WTC11 (cell line): ENCODE data around the gene SNTA1. TPM values are rescaled to one million over a fixed set of nuclear protein-coding genes. Genes with fewer than 3 reads are reported as not detected.

Experiments
- CREM ChIP-seq: sonication (generic); formaldehyde crosslinking; IDR thresholded peaks from 2 replicates; pipeline ENCODE4 v1.8.1; 2022; ENCODE audit warnings: mild to moderate bottlenecking, missing genetic modification reagents, moderate library complexity
- HMGA2 ChIP-seq: fragments of 250-450 bp; sonication (Bioruptor Pico); IDR thresholded peaks from 2 replicates; pipeline ENCODE4 v1.4.0; 2021; ENCODE audit warnings: mild to moderate bottlenecking, moderate library complexity
- MXD4 ChIP-seq: fragments of 250-450 bp; sonication (Bioruptor Pico); IDR thresholded peaks from 2 replicates; pipeline ENCODE4 v1.8.0; 2021; ENCODE audit warnings: mild to moderate bottlenecking, moderate library complexity, borderline replicate concordance
- NFATC4 ChIP-seq: fragments of 250-450 bp; sonication (Bioruptor Pico); IDR thresholded peaks from 2 replicates; pipeline ENCODE4 v1.9.0; 2021; ENCODE audit warnings: mild to moderate bottlenecking
- NFE2L1 ChIP-seq: sonication (generic); formaldehyde crosslinking; IDR thresholded peaks from 2 replicates; pipeline ENCODE4 v1.8.1; 2023; ENCODE audit warnings: missing genetic modification reagents
- NR1H2 ChIP-seq: sonication (generic); formaldehyde crosslinking; IDR thresholded peaks from 2 replicates; pipeline ENCODE4 v1.9.0; 2021; ENCODE audit warnings: mild to moderate bottlenecking, moderate library complexity, missing genetic modification reagents
- OVOL2 ChIP-seq: fragments of 250-450 bp; sonication (Bioruptor Pico); IDR thresholded peaks from 2 replicates; pipeline ENCODE4 v1.9.0; 2021; ENCODE audit warnings: mild to moderate bottlenecking, borderline replicate concordance
- SMAD4 ChIP-seq: sonication (generic); formaldehyde crosslinking; IDR thresholded peaks from 2 replicates; pipeline ENCODE4 v1.8.0; 2022; ENCODE audit warnings: mild to moderate bottlenecking, missing genetic modification reagents
- ZNF232 ChIP-seq: sonication (generic); formaldehyde crosslinking; IDR thresholded peaks from 2 replicates; pipeline ENCODE4 v1.8.0; 2022; ENCODE audit warnings: mild to moderate bottlenecking, missing genetic modification reagents
- ZNF317 ChIP-seq: sonication (generic); formaldehyde crosslinking; IDR thresholded peaks from 2 replicates; pipeline ENCODE4 v1.8.1; 2023; ENCODE audit warnings: low read depth, mild to moderate bottlenecking, moderate library complexity, missing genetic modification reagents, borderline replicate concordance
- ZNF396 ChIP-seq: fragments of 250-450 bp; sonication (Bioruptor Pico); IDR thresholded peaks from 2 replicates; pipeline ENCODE4 v1.8.0; 2021; ENCODE audit warnings: mild to moderate bottlenecking, moderate library complexity, borderline replicate concordance
- total RNA-seq: library from RNA; stranded (reverse); gene quantifications from 3 replicates; pipeline ENCODE4 v1.2.3, GENCODE V29; 2021
- TF ChIP-seq, protein P1 (sequence below): fragments of 250-450 bp; sonication (Bioruptor Pico); IDR thresholded peaks from 2 replicates; pipeline ENCODE4 v1.9.0; 2021; ENCODE audit warnings: mild to moderate bottlenecking
- TF ChIP-seq, protein P2 (sequence below): sonication (generic); formaldehyde crosslinking; IDR thresholded peaks from 2 replicates; pipeline ENCODE4 v1.8.0; 2022; ENCODE audit warnings: mild to moderate bottlenecking, missing genetic modification reagents
- TF ChIP-seq, protein P3 (sequence below): fragments of 250-450 bp; sonication (Bioruptor Pico); conservative IDR thresholded peaks from 2 replicates; pipeline ENCODE4 v1.9.0; 2021; ENCODE audit warnings: mild to moderate bottlenecking
- TF ChIP-seq, protein P4 (sequence below): sonication (generic); formaldehyde crosslinking; IDR thresholded peaks from 2 replicates; pipeline ENCODE4 v1.8.1; 2022; ENCODE audit warnings: mild to moderate bottlenecking, moderate library complexity, missing genetic modification reagents
- TF ChIP-seq, protein P5 (sequence below): sonication (generic); formaldehyde crosslinking; IDR thresholded peaks from 2 replicates; pipeline ENCODE4 v1.8.1; 2023; ENCODE audit warnings: mild to moderate bottlenecking, missing genetic modification reagents, moderate library complexity
- TF ChIP-seq, protein P6 (sequence below): sonication (generic); formaldehyde crosslinking; IDR thresholded peaks from 2 replicates; pipeline ENCODE4 v1.8.0; 2023; ENCODE audit warnings: missing genetic modification reagents
- TF ChIP-seq, protein P7 (sequence below): fragments of 200-600 bp; IDR thresholded peaks from 2 replicates; pipeline ENCODE4 v1.8.0; 2022; ENCODE audit warnings: antibody characterized with exemption
- TF ChIP-seq, protein P8 (sequence below): fragments of 250-450 bp; sonication (Bioruptor Pico); IDR thresholded peaks from 2 replicates; pipeline ENCODE4 v1.9.0; 2021; ENCODE audit warnings: moderate library complexity, mild to moderate bottlenecking, inconsistent platforms, borderline replicate concordance

The SNTA1 gene
- total RNA-seq, 1 experiment from 2014 or later = 5.3 TPM

DNA sequence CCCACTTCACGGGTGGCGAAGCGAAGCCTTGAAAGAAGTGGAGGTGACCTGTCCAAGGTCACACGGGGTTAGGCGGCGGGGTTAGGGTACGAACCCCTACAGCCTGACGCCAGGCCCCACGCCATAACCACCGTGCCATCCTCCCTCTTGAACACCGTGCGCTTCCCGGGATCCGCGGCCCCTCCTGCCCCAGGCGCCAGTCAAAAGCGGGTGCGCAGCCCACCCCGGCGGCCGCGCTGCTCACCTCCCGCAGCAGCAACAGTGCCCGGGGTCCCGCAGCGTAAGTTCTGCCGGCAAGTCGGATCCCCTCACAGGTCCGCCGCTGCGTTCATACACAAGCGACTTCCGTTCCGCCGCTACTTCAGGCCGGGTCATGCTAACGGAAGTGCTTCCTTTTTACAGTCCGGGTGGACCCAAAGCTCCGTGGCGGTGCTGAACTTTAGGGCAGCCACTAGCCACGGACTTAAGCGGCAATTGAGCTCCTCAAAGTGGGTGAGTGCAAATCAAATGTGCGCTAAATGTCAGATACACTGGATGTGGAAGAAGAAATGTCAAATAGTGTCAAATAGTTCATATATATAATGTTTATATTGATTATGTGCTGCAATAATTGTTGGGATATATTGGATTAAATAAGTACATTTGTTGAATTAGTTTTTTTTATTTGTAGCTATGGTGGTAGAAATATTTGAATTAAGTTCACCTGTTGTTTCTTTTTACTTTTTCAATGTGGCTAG is 42.2 kb downstream of the SNTA1 start, which contains the start of gene CDK5RAP1 (continued):
- TF ChIP-seq, protein P1, sequence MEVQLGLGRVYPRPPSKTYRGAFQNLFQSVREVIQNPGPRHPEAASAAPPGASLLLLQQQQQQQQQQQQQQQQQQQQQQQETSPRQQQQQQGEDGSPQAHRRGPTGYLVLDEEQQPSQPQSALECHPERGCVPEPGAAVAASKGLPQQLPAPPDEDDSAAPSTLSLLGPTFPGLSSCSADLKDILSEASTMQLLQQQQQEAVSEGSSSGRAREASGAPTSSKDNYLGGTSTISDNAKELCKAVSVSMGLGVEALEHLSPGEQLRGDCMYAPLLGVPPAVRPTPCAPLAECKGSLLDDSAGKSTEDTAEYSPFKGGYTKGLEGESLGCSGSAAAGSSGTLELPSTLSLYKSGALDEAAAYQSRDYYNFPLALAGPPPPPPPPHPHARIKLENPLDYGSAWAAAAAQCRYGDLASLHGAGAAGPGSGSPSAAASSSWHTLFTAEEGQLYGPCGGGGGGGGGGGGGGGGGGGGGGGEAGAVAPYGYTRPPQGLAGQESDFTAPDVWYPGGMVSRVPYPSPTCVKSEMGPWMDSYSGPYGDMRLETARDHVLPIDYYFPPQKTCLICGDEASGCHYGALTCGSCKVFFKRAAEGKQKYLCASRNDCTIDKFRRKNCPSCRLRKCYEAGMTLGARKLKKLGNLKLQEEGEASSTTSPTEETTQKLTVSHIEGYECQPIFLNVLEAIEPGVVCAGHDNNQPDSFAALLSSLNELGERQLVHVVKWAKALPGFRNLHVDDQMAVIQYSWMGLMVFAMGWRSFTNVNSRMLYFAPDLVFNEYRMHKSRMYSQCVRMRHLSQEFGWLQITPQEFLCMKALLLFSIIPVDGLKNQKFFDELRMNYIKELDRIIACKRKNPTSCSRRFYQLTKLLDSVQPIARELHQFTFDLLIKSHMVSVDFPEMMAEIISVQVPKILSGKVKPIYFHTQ (CRISPR knock-in tag) = no peak
- TF ChIP-seq, protein P2, sequence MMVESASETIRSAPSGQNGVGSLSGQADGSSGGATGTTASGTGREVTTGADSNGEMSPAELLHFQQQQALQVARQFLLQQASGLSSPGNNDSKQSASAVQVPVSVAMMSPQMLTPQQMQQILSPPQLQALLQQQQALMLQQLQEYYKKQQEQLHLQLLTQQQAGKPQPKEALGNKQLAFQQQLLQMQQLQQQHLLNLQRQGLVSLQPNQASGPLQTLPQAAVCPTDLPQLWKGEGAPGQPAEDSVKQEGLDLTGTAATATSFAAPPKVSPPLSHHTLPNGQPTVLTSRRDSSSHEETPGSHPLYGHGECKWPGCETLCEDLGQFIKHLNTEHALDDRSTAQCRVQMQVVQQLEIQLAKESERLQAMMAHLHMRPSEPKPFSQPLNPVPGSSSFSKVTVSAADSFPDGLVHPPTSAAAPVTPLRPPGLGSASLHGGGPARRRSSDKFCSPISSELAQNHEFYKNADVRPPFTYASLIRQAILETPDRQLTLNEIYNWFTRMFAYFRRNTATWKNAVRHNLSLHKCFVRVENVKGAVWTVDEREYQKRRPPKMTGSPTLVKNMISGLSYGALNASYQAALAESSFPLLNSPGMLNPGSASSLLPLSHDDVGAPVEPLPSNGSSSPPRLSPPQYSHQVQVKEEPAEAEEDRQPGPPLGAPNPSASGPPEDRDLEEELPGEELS (CRISPR knock-in tag) = 0 out of 2 replicates have a peak, but pooled peaks have one; percentile 53
- no peak for TF ChIP-seq MXD4 (CRISPR knock-in tag)
- no peak for TF ChIP-seq NFATC4 (CRISPR knock-in tag)
- no peak for TF ChIP-seq OVOL2
- TF ChIP-seq NR1H2 (CRISPR knock-in tag) = no peak
- TF ChIP-seq, protein P3, sequence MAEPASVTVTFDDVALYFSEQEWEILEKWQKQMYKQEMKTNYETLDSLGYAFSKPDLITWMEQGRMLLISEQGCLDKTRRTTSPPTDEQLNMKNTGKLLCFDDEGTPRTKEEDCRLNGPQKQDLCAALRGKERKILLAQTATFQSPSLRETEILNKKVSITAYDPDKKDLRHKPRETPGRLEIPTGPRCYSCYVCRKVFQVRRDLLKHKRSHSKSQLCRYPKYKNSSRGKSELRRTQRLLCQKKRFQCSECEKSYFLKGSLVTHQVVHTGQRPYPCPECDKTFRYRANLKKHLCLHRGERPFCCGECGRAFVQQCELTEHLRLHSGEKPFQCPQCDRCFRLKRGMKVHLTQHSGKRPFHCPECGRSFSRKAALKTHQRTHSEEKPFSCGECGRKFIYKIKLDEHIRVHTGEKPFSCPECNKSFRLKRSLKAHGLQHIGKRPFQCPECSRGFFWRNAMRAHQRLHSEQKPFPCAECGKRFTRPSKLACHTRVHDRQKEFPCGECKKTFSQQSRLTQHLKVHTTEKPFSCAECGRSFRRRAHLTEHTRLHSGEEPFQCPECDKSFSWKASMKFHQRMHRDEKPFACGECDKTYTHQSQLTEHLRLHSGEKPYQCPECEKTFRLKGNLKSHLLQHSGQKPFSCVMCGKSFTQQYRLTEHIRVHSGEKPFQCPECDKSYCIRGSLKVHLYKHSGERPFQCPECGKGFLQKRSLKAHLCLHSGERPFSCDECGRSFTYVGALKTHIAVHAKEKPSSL = no peak
- TF ChIP-seq SMAD4 (CRISPR knock-in tag) = peak; percentile 57; the same call in 1 of the 2 replicates
- 0 out of 2 replicates have a peak, but pooled peaks have one; percentile 36 for TF ChIP-seq ZNF317
- TF ChIP-seq ZNF232 (CRISPR knock-in tag) = 0 out of 2 replicates have a peak, but pooled peaks have one; percentile 15
- TF ChIP-seq, protein P4, sequence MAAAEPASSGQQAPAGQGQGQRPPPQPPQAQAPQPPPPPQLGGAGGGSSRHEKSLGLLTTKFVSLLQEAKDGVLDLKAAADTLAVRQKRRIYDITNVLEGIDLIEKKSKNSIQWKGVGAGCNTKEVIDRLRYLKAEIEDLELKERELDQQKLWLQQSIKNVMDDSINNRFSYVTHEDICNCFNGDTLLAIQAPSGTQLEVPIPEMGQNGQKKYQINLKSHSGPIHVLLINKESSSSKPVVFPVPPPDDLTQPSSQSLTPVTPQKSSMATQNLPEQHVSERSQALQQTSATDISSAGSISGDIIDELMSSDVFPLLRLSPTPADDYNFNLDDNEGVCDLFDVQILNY (CRISPR knock-in tag) = peak; percentile 60; the same call in 1 of the 2 replicates
- TF ChIP-seq ZNF396 = no peak
- TF ChIP-seq HMGA2 (CRISPR knock-in tag) = peak; percentile 48
- TF ChIP-seq, protein P5, sequence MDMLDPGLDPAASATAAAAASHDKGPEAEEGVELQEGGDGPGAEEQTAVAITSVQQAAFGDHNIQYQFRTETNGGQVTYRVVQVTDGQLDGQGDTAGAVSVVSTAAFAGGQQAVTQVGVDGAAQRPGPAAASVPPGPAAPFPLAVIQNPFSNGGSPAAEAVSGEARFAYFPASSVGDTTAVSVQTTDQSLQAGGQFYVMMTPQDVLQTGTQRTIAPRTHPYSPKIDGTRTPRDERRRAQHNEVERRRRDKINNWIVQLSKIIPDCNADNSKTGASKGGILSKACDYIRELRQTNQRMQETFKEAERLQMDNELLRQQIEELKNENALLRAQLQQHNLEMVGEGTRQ (CRISPR knock-in tag) = no peak
- no peak for TF ChIP-seq NFE2L1 (CRISPR knock-in tag)
- TF ChIP-seq, protein P6, sequence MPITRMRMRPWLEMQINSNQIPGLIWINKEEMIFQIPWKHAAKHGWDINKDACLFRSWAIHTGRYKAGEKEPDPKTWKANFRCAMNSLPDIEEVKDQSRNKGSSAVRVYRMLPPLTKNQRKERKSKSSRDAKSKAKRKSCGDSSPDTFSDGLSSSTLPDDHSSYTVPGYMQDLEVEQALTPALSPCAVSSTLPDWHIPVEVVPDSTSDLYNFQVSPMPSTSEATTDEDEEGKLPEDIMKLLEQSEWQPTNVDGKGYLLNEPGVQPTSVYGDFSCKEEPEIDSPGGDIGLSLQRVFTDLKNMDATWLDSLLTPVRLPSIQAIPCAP = no peak
- TF ChIP-seq, protein P7, sequence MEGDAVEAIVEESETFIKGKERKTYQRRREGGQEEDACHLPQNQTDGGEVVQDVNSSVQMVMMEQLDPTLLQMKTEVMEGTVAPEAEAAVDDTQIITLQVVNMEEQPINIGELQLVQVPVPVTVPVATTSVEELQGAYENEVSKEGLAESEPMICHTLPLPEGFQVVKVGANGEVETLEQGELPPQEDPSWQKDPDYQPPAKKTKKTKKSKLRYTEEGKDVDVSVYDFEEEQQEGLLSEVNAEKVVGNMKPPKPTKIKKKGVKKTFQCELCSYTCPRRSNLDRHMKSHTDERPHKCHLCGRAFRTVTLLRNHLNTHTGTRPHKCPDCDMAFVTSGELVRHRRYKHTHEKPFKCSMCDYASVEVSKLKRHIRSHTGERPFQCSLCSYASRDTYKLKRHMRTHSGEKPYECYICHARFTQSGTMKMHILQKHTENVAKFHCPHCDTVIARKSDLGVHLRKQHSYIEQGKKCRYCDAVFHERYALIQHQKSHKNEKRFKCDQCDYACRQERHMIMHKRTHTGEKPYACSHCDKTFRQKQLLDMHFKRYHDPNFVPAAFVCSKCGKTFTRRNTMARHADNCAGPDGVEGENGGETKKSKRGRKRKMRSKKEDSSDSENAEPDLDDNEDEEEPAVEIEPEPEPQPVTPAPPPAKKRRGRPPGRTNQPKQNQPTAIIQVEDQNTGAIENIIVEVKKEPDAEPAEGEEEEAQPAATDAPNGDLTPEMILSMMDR = no peak
- peak; percentile 87 for TF ChIP-seq CREM (CRISPR knock-in tag)
- TF ChIP-seq, protein P8, sequence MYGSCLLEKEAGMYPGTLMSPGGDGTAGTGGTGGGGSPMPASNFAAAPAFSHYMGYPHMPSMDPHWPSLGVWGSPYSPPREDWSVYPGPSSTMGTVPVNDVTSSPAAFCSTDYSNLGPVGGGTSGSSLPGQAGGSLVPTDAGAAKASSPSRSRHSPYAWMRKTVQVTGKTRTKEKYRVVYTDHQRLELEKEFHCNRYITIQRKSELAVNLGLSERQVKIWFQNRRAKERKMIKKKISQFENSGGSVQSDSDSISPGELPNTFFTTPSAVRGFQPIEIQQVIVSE (CRISPR knock-in tag) = no peak
